Breast epithelium (tissue), 4 donors: ENCODE data around the gene ASB16. TPM values are rescaled to one million over a fixed set of nuclear protein-coding genes. Genes with fewer than 3 reads are reported as not detected.

Source experiments
- DNase-seq, 2 donors: peaks; one replicate each; pipeline ENCODE4 v3.0.0-alpha.2; 2019; ENCODE audit warnings: low spot score in 2 of 2
- H3K27ac ChIP-seq, 2 donors: fragments of 200-600 bp; sonication (generic) in 1 of 2; one replicate each; pipeline ENCODE4 v1.5.1; 2016 to 2019; ENCODE audit warnings: mild to moderate bottlenecking in 1 of 2
- H3K27me3 ChIP-seq, 2 donors: fragments of 200-600 bp; sonication (generic) in 1 of 2; one replicate each; pipeline versions ENCODE4 v1.5.1 to v1.6.0; 2017 to 2019; ENCODE audit warnings: control low read depth in 1 of 2, mild to moderate bottlenecking in 1 of 2
- H3K36me3 ChIP-seq: fragments of 200-600 bp; one replicate; pipeline ENCODE4 v1.5.1; 2019
- H3K4me1 ChIP-seq, 2 donors: fragments of 200-600 bp; sonication (generic); one replicate each; pipeline ENCODE4 v1.5.1; 2016 to 2019; ENCODE audit warnings: control low read depth in 1 of 2
- H3K4me3 ChIP-seq, 3 donors: fragments of 200-600 bp; sonication (generic); 1 replicate in 2 of 3; 2 replicates in 1 of 3; pipeline ENCODE4 v1.5.1; 2016 to 2019; ENCODE audit warnings: mild to moderate bottlenecking in 3 of 3, moderate library complexity in 2 of 3
- H3K9me3 ChIP-seq, 2 donors: fragments of 200-600 bp; sonication (generic) in 1 of 2; one replicate each; pipeline ENCODE4 v1.5.1; 2016 to 2019; ENCODE audit warnings: control low read depth in 1 of 2
- POLR2A ChIP-seq: fragments of 450-650 bp; IDR thresholded peaks from one replicate; pipeline ENCODE4 v1.6.1; 2016; ENCODE audit warnings: antibody characterized with exemption, mild to moderate bottlenecking, moderate library complexity
- POLR2AphosphoS5 ChIP-seq, 3 donors: sonication (generic); formaldehyde crosslinking; IDR thresholded peaks; one replicate each; pipeline ENCODE4 v1.6.1; 2017; ENCODE audit warnings: antibody characterized with exemption in 3 of 3
- intact Hi-C: fragments of 100-400 bp; cut with DNase I; formaldehyde crosslinking; loops from one replicate; pipeline ENCODE4 v1.15.1; 2023; ENCODE audit warnings: low total_unique reads
- total RNA-seq, 3 donors: library from RNA; depleted of rRNA; stranded (reverse); fragments of >200 nt; gene quantifications; one replicate each; pipeline ENCODE4 v1.1.0, GENCODE V29; 2016
- TF ChIP-seq, protein P1 (sequence below), 3 donors: fragments of 450-650 bp; IDR thresholded peaks; one replicate each; pipeline ENCODE4 v1.5.1; 2016 to 2017; ENCODE audit warnings: antibody characterized with exemption in 3 of 3, mild to moderate bottlenecking in 3 of 3, moderate library complexity in 3 of 3

The ASB16 gene
- total RNA-seq, 3 donors from 2014 or later, result 0.29 to 0.33 TPM; not detected in 1

GRCh38 chr17:44221084-44221861, 50.8 kb downstream of the ASB16 start:
- intact Hi-C loops, result no loop called here
- H3K36me3 ChIP-seq, result no peaks in the 10 kb centered on the region
- H3K27me3 ChIP-seq, result no peaks in the 10 kb centered on the region
- H3K4me3 ChIP-seq, result peak overlapping the region; percentile 72 to 79 (median 73)
- peaks cover 0 to 21% of the 10 kb centered on the region in 2 donors for H3K4me1 ChIP-seq
- TF ChIP-seq, protein P1, sequence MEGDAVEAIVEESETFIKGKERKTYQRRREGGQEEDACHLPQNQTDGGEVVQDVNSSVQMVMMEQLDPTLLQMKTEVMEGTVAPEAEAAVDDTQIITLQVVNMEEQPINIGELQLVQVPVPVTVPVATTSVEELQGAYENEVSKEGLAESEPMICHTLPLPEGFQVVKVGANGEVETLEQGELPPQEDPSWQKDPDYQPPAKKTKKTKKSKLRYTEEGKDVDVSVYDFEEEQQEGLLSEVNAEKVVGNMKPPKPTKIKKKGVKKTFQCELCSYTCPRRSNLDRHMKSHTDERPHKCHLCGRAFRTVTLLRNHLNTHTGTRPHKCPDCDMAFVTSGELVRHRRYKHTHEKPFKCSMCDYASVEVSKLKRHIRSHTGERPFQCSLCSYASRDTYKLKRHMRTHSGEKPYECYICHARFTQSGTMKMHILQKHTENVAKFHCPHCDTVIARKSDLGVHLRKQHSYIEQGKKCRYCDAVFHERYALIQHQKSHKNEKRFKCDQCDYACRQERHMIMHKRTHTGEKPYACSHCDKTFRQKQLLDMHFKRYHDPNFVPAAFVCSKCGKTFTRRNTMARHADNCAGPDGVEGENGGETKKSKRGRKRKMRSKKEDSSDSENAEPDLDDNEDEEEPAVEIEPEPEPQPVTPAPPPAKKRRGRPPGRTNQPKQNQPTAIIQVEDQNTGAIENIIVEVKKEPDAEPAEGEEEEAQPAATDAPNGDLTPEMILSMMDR (IDR thresholded peaks at IDR 0.05), result no peak
- peak in 1 of 3 donors; percentile 21 for TF ChIP-seq POLR2AphosphoS5 (IDR thresholded peaks at IDR 0.05)
- no peak for TF ChIP-seq POLR2A
- peak; percentile 53 to 73 for DNase-seq
- H3K27ac ChIP-seq, result peak overlapping the region; percentile 97 to 98
- H3K9me3 ChIP-seq, result no peaks in the 10 kb centered on the region

- Histone ChIP-seq H3K27me3 (no peaks in the 10 kb centered on the region), H3K9me3 (no peaks in the 10 kb centered on the region), H3K27ac (peak overlapping the region; percentile 97 to 98), H3K4me3 (peak overlapping the region; percentile 72 to 79 (median 73)), H3K4me1 (peaks cover 0 to 21% of the 10 kb centered on the region in 2 donors), H3K36me3 (no peaks in the 10 kb centered on the region)
- DNase-seq, result no peak
- intact Hi-C loops, result no loop called here
- TF ChIP-seq, protein P1 (IDR thresholded peaks at IDR 0.05), result no peak
- no peak for TF ChIP-seq POLR2AphosphoS5 (IDR thresholded peaks at IDR 0.05)
- no peak for TF ChIP-seq POLR2A
Measured at GRCh38 chr17:44221862-44222111, 51.3 kb downstream of the ASB16 start.

- H3K4me3 ChIP-seq, result peak overlapping the region; percentile 72 to 79 (median 73)
- intact Hi-C loops, result no loop called here
- peaks cover 0 to 16% of the 10 kb centered on the region in 2 donors for H3K4me1 ChIP-seq
- no peaks in the 10 kb centered on the region for H3K36me3 ChIP-seq
- H3K27ac ChIP-seq, result peak overlapping the region; percentile 97 to 98
- TF ChIP-seq POLR2AphosphoS5 (IDR thresholded peaks at IDR 0.05) (no peak), POLR2A (no peak)
- TF ChIP-seq, protein P1 (IDR thresholded peaks at IDR 0.05), result no peak
- no peaks in the 10 kb centered on the region for H3K27me3 ChIP-seq
- no peaks in the 10 kb centered on the region for H3K9me3 ChIP-seq
- DNase-seq, result peak in 1 of 2 donors; percentile 59
Measured at GRCh38 chr17:44222112-44222869, 51.8 kb downstream of the ASB16 start.

GRCh38 chr17:44223541-44224071, 53.1 kb downstream of the ASB16 start:
- Histone ChIP-seq H3K36me3 (no peaks in the 10 kb centered on the region), H3K27ac (peak overlapping the region; percentile 24 to 45), H3K4me1 (peaks cover 0 to 7% of the 10 kb centered on the region in 2 donors), H3K4me3 (no peak overlapping the region), H3K27me3 (no peaks in the 10 kb centered on the region), H3K9me3 (no peaks in the 10 kb centered on the region)
- intact Hi-C loops, result no loop called here
- TF ChIP-seq, protein P1 (IDR thresholded peaks at IDR 0.05), result no peak
- TF ChIP-seq POLR2AphosphoS5 (IDR thresholded peaks at IDR 0.05) (no peak), POLR2A (no peak)
- no peak for DNase-seq

Other genes with a start within 250 kb of the ASB16 start
- not detected for gene PPY, start 228.2 kb upstream of the ASB16 start, total RNA-seq
- under 1 TPM in 2 of 3 donors, not detected in 1; 0.88 to 0.98 TPM for gene PYY, start 216.8 kb upstream of the ASB16 start, total RNA-seq
- gene NAGS, start 166.1 kb upstream of the ASB16 start, total RNA-seq, result 1 to 10 TPM in 2 of 3 donors, under 1 TPM in 1; 0.16 to 5.2 (median 4.7) TPM
- 10 to 100 TPM; 28.6 to 80.8 (median 41.0) TPM for gene TMEM101, start 155.7 kb upstream of the ASB16 start, total RNA-seq
- gene LSM12, start 104.0 kb upstream of the ASB16 start, total RNA-seq, result 10 to 100 TPM; 36.8 to 45.4 (median 43.6) TPM
- 10 to 100 TPM; 34.7 to 39.8 (median 35.4) TPM for gene G6PC3, start 100.0 kb upstream of the ASB16 start, total RNA-seq
- gene HDAC5, start 47.1 kb upstream of the ASB16 start, total RNA-seq, result 10 to 100 TPM; 66.5 to 79.3 (median 75.4) TPM
- 1 to 10 TPM; 1.2 to 2.1 (median 1.6) TPM for gene HROB, start 28.8 kb upstream of the ASB16 start, total RNA-seq
- 10 to 100 TPM; 36.0 to 52.0 (median 40.6) TPM for gene TMUB2, start 16.3 kb downstream of the ASB16 start, total RNA-seq
- gene ATXN7L3, start 29.2 kb downstream of the ASB16 start, total RNA-seq, result 10 to 100 TPM; 34.7 to 45.8 (median 38.3) TPM
- 10 to 100 TPM; 50.1 to 65.1 (median 60.6) TPM for gene UBTF, start 49.0 kb downstream of the ASB16 start, total RNA-seq
- gene SLC4A1, start 97.4 kb downstream of the ASB16 start, total RNA-seq, result under 1 TPM in 1 of 3 donors, not detected in 2; 0.33 TPM
- 1 to 10 TPM in 1 of 3 donors, under 1 TPM in 1, not detected in 1; 0.48 to 1.6 TPM for gene RUNDC3A, start 137.9 kb downstream of the ASB16 start, total RNA-seq
- gene SLC25A39, start 154.1 kb downstream of the ASB16 start, total RNA-seq, result 10 to 100 TPM; 53.1 to 88.2 (median 64.2) TPM
- gene GRN, start 174.6 kb downstream of the ASB16 start, total RNA-seq, result 100 to 1,000 TPM; 166 to 372 (median 252) TPM
- gene FAM171A2, start 193.1 kb downstream of the ASB16 start, total RNA-seq, result 1 to 10 TPM in 2 of 3 donors, under 1 TPM in 1; 0.88 to 2.9 (median 2.7) TPM
- gene ITGA2B, start 218.9 kb downstream of the ASB16 start, total RNA-seq, result 1 to 10 TPM in 2 of 3 donors, under 1 TPM in 1; 0.66 to 1.2 (median 1.1) TPM